ENCODE data around the gene HYKK.

The HYKK gene

GRCh38 chr15:78570710-78571109 lies 63.3 kb downstream of the HYKK start:
- no peak for TF ChIP-seq CTCF (IDR thresholded peaks at IDR 0.05; ENCODE audit: low read depth, low read length)
- H3K4me3 ChIP-seq (ENCODE audit: low read depth, low read length) = no peak overlapping the region

GRCh38 chr15:78571382-78571781 lies 64.0 kb downstream of the HYKK start:
- no peak overlapping the region for H3K4me3 ChIP-seq (ENCODE audit: low read depth, low read length)
- no peak for TF ChIP-seq CTCF (IDR thresholded peaks at IDR 0.05; ENCODE audit: low read depth, low read length)

- no peak overlapping the region for H3K4me3 ChIP-seq (ENCODE audit: low read depth, low read length)
- no peak for TF ChIP-seq CTCF (IDR thresholded peaks at IDR 0.05; ENCODE audit: low read depth, low read length)
These were observed 66.0 kb downstream of the HYKK start for GRCh38 chr15:78573416-78573815.

GRCh38 chr15:78574944-78575343 lies 67.6 kb downstream of the HYKK start:
- H3K4me3 ChIP-seq (ENCODE audit: low read depth, low read length) = no peak overlapping the region
- TF ChIP-seq CTCF (IDR thresholded peaks at IDR 0.05; ENCODE audit: low read depth, low read length) = no peak
